Measurements from ENCODE around the gene ZCCHC17.
"Not testable (repeated sequence)": the region's sequence is repeated elsewhere in the genome, so short reads cannot be mapped to it uniquely, and the experiment has no call there.

The ZCCHC17 gene

GRCh38 chr1:31296486-31297276 lies at the start of gene ZCCHC17, which contains the start of gene SNRNP40:
TSS of gene ZCCHC17 (plus strand) at chr1:31297032. CDS start at chr1:31310099, 13,067 bp downstream.
TSS of gene SNRNP40 (minus strand) at chr1:31296788. CDS start at chr1:31296751, 37 bp downstream.
- DNase-seq = peak; percentile 100

GRCh38 chr1:31248276-31248675 lies 48.6 kb upstream of the ZCCHC17 start:
- no peak for DNase-seq

GRCh38 chr1:31249854-31250253 lies 47.0 kb upstream of the ZCCHC17 start:
- no peak for DNase-seq

GRCh38 chr1:31257213-31257612 lies 39.6 kb upstream of the ZCCHC17 start:
- no peak for DNase-seq

- DNase-seq = no peak
Measured at GRCh38 chr1:31258581-31258980, 38.3 kb upstream of the ZCCHC17 start.

GRCh38 chr1:31259746-31260145 lies 37.1 kb upstream of the ZCCHC17 start:
- no peak for DNase-seq

- DNase-seq = no peak
Measured at GRCh38 chr1:31261916-31262315, 34.9 kb upstream of the ZCCHC17 start.

GRCh38 chr1:31262393-31262792 lies 34.4 kb upstream of the ZCCHC17 start:
- not testable (repeated sequence) for DNase-seq

GRCh38 chr1:31263408-31263807 lies 33.4 kb upstream of the ZCCHC17 start:
- DNase-seq = no peak

- DNase-seq = no peak
Measured at GRCh38 chr1:31264790-31265386, 31.9 kb upstream of the ZCCHC17 start.

GRCh38 chr1:31266547-31266946 lies 30.3 kb upstream of the ZCCHC17 start:
- no peak for DNase-seq

- DNase-seq = no peak
Measured at GRCh38 chr1:31272369-31272768, 24.5 kb upstream of the ZCCHC17 start.

- DNase-seq = no peak
Measured at GRCh38 chr1:31273619-31274018, 23.2 kb upstream of the ZCCHC17 start.

GRCh38 chr1:31282426-31282825 lies 14.4 kb upstream of the ZCCHC17 start:
- DNase-seq = not testable (repeated sequence)

GRCh38 chr1:31287791-31288190 lies 9.0 kb upstream of the ZCCHC17 start:
- DNase-seq = not testable (repeated sequence)

GRCh38 chr1:31289021-31289420 lies 7.8 kb upstream of the ZCCHC17 start:
- no peak for DNase-seq

- DNase-seq = no peak
Measured at GRCh38 chr1:31295874-31296485, 852 bp upstream of the ZCCHC17 start.

- DNase-seq = no peak
Measured at GRCh38 chr1:31297277-31298247, 730 bp downstream of the ZCCHC17 start.

- no peak for DNase-seq
Measured at GRCh38 chr1:31299365-31299764, 2.5 kb downstream of the ZCCHC17 start.

- no peak for DNase-seq
Measured at GRCh38 chr1:31300193-31300592, 3.4 kb downstream of the ZCCHC17 start.

GRCh38 chr1:31302709-31303441 lies 6.0 kb downstream of the ZCCHC17 start:
- no peak for DNase-seq

GRCh38 chr1:31306278-31306677 lies 9.4 kb downstream of the ZCCHC17 start:
- no peak for DNase-seq
